ENCODE measurements around the gene PRKACG.
"Not testable (repeated sequence)": the region's sequence is repeated elsewhere in the genome, so short reads cannot be mapped to it uniquely, and the experiment has no call there.

The PRKACG gene

DNA sequence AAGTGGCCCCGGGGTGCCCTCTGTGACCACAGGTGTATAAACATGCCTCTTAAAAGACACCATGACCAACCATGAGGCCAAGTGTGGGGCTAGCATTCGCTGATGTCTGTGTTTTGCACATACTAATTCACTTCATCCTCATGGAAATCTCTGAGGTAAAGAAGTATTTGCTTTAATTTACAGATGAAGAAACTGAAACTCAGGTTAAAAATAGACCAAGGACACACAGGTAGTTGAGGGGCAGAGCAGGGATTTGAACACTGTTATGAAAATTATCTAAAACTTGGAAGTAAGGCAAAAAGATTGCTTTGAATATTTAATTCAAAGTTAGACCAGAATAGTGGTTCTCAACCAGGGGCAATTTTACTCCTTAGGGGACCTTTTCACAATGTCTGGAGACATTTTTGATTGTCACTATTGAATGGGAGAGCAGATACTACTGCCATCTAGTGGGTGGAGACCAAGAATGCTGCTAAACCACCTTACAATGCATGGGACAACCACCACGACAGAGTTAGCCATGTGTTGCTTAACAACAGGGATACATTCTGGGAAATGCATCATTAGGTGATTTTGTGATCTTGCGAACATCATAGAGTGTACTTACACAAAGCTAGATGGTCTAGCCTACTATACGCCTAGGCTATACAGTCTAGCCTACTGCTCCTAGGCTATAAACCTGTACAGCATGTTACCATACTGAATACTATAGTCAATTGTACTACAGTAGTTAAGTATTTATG is 13.6 kb upstream of the PRKACG start:
- no peak for DNase-seq (ENCODE audit: low spot score)

DNA sequence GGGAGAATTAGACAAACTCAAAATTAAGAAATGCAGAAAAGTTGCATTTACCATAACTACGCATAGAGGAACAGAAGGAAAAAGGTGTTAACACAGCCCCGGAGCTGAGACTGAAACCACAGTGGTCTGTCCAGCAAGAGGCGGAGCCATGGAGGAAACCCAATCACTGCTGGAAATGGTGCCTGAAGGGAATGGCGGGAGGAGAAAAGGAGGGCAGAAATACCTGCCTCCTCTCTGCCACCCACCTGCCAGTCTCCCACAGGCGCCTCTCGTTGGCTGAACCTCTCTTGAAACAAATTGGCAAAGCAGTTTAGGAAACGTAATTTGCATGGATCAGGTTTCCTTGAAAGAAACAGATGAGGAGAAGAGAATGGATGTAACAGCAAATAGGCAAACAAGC is 9.7 kb upstream of the PRKACG start:
- DNase-seq (ENCODE audit: low spot score), result no peak

DNA sequence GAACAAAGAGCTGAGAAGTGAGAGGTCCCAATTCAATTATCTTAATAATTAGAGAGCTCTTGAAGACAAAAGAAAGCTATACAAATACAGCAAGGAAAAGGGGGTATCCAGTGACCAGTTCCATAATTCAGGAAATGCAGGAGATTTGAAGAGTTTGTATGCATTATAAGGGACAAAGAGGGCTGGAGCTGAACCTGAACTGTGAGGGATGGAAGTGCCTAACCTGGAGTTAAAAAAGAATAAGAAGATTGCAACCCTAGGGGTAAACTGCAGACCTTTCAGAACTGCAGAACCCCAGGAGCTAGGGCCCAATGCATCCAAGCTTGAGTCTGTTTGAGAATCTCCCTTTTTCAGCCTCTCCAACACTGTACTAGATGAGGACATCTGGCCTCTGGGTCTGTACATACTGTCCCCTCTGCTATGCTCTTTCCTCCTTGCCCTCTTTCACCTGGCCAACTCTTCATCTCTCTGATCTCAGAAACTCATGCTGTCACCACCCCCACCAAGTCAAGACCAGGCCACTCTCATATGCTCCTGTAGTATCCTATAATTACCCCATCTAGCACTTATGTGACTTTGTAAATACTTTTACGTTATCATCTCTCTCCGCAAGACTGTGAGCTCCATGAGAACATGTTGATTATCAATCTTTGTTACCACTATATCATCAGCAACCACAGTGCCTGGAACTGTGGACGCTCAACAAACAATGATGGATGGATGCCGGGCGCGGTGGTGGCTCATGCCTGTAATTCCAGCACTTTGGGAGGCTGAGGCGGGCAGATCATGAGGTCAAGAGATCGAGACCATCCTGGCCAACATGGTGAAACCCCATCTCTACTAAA is 6.6 kb upstream of the PRKACG start:
- DNase-seq (ENCODE audit: low spot score), result no peak

DNA sequence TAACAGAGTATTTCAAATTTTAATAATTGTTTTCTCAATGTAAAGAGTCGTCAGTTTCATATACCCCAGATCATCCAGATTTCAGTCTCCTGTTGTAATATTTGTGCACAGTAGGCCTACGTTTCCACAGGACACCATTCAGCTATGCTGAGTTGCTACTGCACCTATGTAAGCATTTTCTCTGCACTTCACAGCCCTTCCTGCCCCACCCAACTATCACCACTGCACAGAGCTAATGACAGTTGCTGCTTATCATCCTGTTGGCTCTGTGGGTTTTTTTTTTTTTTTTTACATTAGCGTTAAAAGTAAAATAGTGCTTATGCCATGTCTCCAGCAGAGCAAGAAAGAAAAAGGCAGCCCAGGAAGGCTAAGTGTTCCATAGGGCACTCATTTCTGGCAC is 5.9 kb upstream of the PRKACG start:
- DNase-seq (ENCODE audit: low spot score), result no peak

- no peak for DNase-seq (ENCODE audit: low spot score)
Observed at GRCh38 chr9:69018737-69019136, 4.8 kb upstream of the PRKACG start.

DNA sequence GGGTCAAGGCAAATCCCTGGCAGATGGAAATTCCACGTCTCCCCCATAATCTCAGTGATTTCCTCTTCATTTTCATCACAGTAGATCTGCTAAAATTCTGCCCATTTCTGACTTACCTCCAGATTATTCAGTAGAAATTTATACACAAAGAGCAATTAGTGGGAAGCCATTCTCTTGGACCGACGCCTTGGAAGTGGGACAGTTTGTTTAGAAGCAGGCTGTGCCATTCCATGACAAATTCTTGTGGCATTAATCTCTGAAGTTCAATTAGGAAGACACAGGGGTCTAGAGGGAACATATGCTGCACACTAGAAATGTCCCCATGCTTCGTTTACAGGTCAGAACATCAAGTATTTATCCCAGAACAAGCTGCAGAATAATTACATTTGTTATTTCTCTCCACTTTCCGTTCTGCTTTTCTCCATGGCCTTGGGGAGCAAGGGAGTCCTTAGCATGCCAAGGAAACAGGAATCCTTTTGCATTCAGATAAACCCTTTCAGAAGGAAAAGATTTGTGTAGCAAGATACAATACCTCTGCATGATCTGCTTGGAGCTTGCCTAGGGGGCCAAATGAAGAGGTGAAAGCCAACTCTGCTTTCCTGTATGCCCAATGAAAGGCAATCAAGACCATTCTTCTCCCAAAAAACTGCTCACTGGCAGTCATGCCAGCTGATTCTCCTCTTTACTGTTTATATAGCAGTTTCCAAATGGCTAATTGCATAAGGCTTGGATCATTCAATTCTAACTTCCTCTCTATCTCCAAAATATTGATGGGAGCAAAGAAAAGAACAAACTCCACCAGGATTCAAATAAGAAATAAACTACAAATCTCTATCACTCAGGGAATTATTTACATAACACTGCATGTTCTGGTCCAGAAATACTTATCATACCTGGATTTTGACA is 2.5 kb upstream of the PRKACG start:
- no peak for DNase-seq (ENCODE audit: low spot score)

GRCh38 chr9:69013382-69013727 is 558 bp downstream of the PRKACG start:
- DNase-seq (ENCODE audit: low spot score), result no peak

- DNase-seq (ENCODE audit: low spot score), result no peak
Observed at GRCh38 chr9:69012696-69013381, 1.1 kb downstream of the PRKACG start.

- no peak for DNase-seq (ENCODE audit: low spot score)
Observed at GRCh38 chr9:69009708-69010107, 4.2 kb downstream of the PRKACG start.

GRCh38 chr9:69004836-69005235 is 9.1 kb downstream of the PRKACG start:
- no peak for DNase-seq (ENCODE audit: low spot score)

- no peak for DNase-seq (ENCODE audit: low spot score)
Observed at GRCh38 chr9:69003051-69003450, 10.9 kb downstream of the PRKACG start.

DNA sequence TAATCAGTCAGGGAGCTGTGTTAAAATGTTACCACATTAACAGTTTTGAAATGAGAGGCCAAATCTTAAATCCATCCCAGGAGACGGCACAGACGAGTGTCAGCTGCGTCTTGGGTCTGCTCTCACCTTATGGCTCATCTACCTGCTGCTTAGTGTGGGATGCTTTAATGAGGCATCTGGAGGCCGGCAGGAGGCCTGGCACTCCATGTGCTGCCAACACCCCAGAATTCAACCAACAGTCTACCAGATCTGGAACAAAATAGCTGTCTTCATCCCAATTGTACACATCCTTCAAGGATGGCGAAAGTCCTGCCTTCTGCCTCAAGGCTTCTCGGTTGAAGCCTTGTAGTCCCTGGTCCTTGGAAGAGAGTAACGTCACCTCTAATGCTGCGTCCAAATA is 12.0 kb downstream of the PRKACG start:
- DNase-seq (ENCODE audit: low spot score), result no peak

- no peak for DNase-seq (ENCODE audit: low spot score)
Observed at GRCh38 chr9:68999393-69000105, 14.4 kb downstream of the PRKACG start.

DNA sequence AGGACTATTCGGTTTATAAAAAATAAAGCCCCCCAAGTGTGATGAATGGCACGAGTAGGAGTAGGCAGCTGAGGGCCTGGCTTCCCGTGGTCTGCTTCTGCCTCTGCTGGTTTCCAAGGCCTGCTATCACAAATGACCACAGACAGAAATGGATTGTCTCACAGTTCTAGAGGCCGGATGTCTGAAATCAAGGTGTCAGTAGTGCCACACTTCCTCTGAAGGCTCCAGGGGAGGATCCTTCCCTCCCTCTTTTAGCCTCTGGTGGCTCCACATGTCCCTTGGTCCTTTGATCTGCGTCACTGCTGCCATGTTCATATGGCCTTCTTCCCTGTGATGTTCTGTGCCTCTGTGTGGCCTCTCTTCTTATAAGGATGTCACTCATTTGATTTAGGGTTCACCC is 15.1 kb downstream of the PRKACG start:
- DNase-seq (ENCODE audit: low spot score), result no peak

DNA sequence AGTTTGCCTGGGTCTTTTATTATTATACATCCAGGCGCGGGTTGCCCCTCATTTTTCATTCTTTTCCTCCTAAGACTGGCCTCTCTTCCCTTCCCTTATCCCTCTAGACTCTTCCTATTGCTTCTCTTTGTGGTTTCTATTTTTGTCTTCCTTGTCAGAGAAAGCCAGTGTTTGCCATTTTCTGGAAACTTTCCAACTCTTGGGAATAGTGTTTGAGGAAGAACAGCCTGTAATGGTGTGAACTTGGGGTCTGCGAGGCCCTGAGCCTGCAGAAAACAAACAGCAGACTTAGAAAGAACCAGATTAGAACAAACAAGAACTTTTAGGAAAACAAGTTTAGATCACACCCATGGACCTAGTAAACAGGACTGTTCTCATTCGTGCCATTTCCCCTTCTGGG is 15.5 kb downstream of the PRKACG start:
- DNase-seq (ENCODE audit: low spot score), result no peak

- DNase-seq (ENCODE audit: low spot score), result no peak
Observed at GRCh38 chr9:68997666-68998065, 16.2 kb downstream of the PRKACG start.

DNA sequence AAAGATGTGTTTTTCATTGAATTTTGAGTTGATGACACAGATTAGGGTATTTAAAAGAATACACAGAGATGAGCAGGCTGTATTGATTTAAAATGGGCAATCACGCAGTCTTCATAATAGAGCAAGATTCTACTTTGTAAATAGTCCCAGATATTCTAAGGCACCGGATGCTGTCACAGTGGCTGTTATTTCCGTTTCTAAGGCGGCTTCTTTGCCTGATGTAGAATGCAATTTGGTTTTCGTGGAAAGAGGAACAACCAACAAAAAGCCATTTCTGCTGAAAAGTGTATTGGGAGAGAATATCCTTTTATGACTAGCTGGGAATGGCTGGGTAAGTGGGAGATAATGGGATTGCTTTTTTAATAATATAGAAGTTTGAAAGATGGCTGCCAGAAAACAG is 17.5 kb downstream of the PRKACG start:
- no peak for DNase-seq (ENCODE audit: low spot score)

DNA sequence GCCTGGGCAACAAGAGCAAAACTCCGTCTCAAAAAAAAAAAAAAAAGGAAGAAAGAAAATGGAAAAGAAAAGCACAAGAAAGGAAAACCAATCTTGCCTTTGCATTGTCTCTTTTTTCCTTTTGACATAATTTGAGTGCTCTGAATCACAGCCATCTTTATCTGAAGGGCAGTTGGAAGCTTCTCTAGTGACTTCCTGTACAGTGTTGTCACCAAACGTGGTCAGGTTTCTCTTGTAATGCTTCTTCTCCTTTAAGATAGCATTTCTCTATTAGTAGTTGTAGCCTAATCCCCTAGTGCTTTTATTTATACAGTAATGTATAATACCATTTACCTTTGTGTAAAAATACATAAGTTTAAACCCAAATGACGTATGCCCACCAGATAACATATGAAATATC is 18.1 kb downstream of the PRKACG start:
- DNase-seq (ENCODE audit: low spot score), result no peak

DNA sequence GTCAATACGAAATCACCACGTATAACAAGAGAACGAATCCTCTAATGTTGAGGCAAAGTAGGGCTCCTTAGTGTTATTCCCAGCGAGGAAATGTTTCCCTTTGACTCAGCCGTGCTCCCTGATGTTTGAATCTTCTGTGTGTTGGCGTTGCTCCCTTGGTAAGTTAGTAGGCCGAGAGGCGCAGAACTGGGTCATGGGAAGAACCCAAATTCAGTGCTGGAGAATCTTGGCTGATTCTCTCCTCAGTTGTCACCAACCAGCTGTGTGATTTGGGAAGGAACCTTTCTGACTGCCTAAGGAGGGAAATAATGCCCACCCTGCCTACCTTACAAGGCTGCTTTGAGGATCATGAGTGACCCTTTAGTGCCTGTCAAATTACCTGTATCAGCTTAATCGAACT is 22.5 kb downstream of the PRKACG start:
- no peak for DNase-seq (ENCODE audit: low spot score)

DNA sequence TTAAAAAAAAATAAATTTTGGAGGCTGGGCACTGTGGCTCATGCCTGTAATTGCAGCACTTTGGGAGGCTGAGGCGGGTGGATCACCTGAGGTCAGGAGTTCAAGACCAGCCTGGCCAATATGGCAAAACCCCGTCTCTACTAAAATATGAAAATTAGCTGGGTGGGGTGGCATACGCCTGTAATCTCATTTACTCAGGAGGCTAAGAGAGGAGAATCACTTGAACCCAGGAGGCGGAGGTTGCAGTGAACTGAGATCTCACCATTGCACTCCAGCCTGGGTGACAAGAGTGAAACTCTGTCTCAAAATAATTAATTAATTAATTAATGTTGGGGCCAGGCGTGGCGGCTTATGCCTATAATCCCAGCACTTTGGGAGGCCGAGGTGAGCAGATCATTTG is 27.0 kb downstream of the PRKACG start:
- not testable (repeated sequence) for DNase-seq (ENCODE audit: low spot score)
